ENCODE data around the gene RUFY3. TPM values are rescaled to one million over a fixed set of nuclear protein-coding genes. Genes with fewer than 3 reads are reported as not detected.

The RUFY3 gene
- total and polyA plus RNA-seq, 9 of the 15 experiments (the other 6 are each of a cell fraction or from before 2014, with no cell fraction given), result 4.2 to 31.1 (median 21.5) TPM

DNA sequence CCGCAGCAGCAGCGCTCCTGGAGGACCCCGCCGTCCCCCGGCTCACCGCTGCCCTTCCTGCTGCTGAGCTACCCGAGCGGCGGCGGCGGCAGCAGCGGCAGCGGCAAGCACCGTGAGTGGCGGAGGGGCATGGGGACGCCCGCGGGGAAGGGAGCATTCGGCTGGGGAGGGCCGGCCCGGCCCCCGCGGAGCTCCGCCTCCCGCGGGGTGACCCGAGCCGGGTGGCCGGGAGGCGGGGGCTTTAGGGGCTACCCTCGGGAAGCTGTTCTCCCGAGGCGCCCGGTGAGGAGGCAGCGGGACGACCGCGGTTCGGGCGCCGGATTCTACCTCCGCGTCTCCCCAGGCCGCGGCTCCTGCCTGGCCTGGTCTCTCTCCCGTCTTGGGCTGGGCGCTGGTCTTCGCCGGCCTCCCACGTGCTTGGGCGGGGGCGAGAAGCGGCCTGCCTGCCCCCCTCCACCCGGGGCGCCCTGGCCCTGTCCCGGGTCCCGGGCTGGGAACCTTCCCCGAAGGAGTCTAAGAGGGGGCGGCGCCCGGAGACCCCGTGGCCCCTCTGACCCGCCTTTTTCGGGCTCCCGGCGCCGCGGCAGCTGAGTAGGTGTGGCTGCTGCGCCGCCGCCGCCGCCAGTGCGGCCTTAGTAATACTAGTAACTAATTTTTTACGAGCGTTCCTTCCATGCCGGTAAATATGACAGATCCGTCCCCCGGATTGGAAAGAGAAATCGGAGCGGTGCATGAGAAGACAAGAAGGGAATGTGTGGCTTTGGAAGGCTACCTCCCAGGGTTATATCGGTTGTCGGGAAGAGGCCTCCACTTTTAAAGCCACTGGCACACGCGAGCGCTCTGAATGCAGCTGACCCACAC lies 16.4 kb upstream of the RUFY3 start (continued):
- TF ChIP-seq, protein P1, sequence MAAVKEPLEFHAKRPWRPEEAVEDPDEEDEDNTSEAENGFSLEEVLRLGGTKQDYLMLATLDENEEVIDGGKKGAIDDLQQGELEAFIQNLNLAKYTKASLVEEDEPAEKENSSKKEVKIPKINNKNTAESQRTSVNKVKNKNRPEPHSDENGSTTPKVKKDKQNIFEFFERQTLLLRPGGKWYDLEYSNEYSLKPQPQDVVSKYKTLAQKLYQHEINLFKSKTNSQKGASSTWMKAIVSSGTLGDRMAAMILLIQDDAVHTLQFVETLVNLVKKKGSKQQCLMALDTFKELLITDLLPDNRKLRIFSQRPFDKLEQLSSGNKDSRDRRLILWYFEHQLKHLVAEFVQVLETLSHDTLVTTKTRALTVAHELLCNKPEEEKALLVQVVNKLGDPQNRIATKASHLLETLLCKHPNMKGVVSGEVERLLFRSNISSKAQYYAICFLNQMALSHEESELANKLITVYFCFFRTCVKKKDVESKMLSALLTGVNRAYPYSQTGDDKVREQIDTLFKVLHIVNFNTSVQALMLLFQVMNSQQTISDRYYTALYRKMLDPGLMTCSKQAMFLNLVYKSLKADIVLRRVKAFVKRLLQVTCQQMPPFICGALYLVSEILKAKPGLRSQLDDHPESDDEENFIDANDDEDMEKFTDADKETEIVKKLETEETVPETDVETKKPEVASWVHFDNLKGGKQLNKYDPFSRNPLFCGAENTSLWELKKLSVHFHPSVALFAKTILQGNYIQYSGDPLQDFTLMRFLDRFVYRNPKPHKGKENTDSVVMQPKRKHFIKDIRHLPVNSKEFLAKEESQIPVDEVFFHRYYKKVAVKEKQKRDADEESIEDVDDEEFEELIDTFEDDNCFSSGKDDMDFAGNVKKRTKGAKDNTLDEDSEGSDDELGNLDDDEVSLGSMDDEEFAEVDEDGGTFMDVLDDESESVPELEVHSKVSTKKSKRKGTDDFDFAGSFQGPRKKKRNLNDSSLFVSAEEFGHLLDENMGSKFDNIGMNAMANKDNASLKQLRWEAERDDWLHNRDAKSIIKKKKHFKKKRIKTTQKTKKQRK (IDR thresholded peaks at IDR 0.05; ENCODE audit: borderline replicate concordance, low read depth, low read length), result no peak
- TF ChIP-seq ZNF766 (CRISPR knock-in tag; conservative IDR thresholded peaks at IDR 0.05) (peak; percentile 50; the same call in 1 of the 2 replicates), ZNF146 (CRISPR knock-in tag; IDR thresholded peaks at IDR 0.05; ENCODE audit: unreplicated experiment) (no peak), RBFOX2 (IDR thresholded peaks at IDR 0.05; ENCODE audit: low read depth, low read length) (peak; percentile 81), HMG20A (CRISPR knock-in tag; conservative IDR thresholded peaks at IDR 0.05) (no peak), RHOXF2B (CRISPR knock-in tag; conservative IDR thresholded peaks at IDR 0.05) (no peak), ZKSCAN3 (CRISPR knock-in tag; IDR thresholded peaks at IDR 0.05) (no peak), SMARCA4 (IDR thresholded peaks at IDR 0.05) (no peak), ZFPM2 (CRISPR knock-in tag; IDR thresholded peaks at IDR 0.05) (no peak), BCOR (IDR thresholded peaks at IDR 0.05) (0 out of 2 replicates have a peak, but pooled peaks have one; percentile 25)
- TF ChIP-seq, protein P2, sequence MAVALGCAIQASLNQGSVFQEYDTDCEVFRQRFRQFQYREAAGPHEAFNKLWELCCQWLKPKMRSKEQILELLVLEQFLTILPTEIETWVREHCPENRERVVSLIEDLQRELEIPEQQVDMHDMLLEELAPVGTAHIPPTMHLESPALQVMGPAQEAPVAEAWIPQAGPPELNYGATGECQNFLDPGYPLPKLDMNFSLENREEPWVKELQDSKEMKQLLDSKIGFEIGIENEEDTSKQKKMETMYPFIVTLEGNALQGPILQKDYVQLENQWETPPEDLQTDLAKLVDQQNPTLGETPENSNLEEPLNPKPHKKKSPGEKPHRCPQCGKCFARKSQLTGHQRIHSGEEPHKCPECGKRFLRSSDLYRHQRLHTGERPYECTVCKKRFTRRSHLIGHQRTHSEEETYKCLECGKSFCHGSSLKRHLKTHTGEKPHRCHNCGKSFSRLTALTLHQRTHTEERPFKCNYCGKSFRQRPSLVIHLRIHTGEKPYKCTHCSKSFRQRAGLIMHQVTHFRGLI (CRISPR knock-in tag; IDR thresholded peaks at IDR 0.05), result no peak
- TF ChIP-seq, protein P3, sequence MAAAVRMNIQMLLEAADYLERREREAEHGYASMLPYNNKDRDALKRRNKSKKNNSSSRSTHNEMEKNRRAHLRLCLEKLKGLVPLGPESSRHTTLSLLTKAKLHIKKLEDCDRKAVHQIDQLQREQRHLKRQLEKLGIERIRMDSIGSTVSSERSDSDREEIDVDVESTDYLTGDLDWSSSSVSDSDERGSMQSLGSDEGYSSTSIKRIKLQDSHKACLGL (CRISPR knock-in tag; IDR thresholded peaks at IDR 0.05; ENCODE audit: borderline replicate concordance, poor library complexity, severe bottlenecking), result no peak
- TF ChIP-seq, protein P4, sequence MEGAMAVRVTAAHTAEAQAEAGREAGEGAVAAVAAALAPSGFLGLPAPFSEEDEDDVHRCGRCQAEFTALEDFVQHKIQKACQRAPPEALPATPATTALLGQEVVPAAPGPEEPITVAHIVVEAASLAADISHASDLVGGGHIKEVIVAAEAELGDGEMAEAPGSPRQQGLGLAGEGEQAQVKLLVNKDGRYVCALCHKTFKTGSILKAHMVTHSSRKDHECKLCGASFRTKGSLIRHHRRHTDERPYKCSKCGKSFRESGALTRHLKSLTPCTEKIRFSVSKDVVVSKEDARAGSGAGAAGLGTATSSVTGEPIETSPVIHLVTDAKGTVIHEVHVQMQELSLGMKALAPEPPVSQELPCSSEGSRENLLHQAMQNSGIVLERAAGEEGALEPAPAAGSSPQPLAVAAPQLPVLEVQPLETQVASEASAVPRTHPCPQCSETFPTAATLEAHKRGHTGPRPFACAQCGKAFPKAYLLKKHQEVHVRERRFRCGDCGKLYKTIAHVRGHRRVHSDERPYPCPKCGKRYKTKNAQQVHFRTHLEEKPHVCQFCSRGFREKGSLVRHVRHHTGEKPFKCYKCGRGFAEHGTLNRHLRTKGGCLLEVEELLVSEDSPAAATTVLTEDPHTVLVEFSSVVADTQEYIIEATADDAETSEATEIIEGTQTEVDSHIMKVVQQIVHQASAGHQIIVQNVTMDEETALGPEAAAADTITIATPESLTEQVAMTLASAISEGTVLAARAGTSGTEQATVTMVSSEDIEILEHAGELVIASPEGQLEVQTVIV (CRISPR knock-in tag; IDR thresholded peaks at IDR 0.05; ENCODE audit: borderline replicate concordance), result no peak
- TF ChIP-seq, protein P5, sequence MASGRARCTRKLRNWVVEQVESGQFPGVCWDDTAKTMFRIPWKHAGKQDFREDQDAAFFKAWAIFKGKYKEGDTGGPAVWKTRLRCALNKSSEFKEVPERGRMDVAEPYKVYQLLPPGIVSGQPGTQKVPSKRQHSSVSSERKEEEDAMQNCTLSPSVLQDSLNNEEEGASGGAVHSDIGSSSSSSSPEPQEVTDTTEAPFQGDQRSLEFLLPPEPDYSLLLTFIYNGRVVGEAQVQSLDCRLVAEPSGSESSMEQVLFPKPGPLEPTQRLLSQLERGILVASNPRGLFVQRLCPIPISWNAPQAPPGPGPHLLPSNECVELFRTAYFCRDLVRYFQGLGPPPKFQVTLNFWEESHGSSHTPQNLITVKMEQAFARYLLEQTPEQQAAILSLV (tag; IDR thresholded peaks at IDR 0.05), result no peak
- TF ChIP-seq, protein P6, sequence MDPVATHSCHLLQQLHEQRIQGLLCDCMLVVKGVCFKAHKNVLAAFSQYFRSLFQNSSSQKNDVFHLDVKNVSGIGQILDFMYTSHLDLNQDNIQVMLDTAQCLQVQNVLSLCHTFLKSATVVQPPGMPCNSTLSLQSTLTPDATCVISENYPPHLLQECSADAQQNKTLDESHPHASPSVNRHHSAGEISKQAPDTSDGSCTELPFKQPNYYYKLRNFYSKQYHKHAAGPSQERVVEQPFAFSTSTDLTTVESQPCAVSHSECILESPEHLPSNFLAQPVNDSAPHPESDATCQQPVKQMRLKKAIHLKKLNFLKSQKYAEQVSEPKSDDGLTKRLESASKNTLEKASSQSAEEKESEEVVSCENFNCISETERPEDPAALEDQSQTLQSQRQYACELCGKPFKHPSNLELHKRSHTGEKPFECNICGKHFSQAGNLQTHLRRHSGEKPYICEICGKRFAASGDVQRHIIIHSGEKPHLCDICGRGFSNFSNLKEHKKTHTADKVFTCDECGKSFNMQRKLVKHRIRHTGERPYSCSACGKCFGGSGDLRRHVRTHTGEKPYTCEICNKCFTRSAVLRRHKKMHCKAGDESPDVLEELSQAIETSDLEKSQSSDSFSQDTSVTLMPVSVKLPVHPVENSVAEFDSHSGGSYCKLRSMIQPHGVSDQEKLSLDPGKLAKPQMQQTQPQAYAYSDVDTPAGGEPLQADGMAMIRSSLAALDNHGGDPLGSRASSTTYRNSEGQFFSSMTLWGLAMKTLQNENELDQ (CRISPR knock-in tag; IDR thresholded peaks at IDR 0.05; ENCODE audit: borderline replicate concordance), result no peak

Measured in K562 (cell line).